Measurements from ENCODE around the gene CELF2. TPM values are rescaled to one million over a fixed set of nuclear protein-coding genes. Genes with fewer than 3 reads are reported as not detected.

CELF2 gene
- total RNA-seq, 1 donor from 2014 or later = 14.4 TPM

DNA sequence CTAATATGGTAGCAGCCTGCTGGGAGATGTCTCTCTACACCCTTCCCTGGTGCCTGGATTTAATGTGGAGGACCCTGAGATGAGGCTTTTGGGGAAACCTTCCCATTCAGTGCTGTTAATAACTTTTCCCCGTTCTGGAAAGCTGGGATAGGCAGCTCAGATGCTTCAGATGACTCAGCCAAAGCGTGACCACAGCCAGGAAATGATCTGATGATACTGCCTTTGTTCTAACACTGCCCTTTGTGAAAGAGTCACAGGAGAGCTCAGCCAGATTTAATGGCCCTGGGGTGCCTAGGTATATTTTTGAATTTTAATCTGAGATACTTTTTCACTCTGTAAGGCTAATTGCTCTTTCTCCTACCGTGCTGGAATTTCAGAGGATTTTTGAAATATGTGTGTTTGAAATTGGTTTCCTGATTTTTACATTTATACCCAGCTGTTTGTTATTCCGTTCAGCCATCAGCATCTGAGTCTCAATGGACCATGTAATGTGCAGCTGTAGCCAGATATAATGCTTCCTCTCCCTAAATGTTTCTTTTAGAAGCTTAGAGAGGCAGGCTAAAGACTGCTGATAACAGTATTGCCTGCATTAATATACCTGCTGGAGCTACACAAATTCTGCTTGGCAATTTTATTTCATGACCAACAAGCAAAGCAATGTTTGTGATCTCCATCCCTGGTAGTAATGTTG lies 17.8 kb downstream of the CELF2 start:
- no peak for TF ChIP-seq CTCF (conservative IDR thresholded peaks at IDR 0.05)
- Mint-ChIP-seq H3K27me3 (peaks cover 41% of the 10 kb centered on the region), H3K4me1 (ENCODE audit: unreplicated experiment) (no peaks in the 10 kb centered on the region), H3K9me3 (peaks cover 3% of the 10 kb centered on the region), H3K27ac (no peak overlapping the region), H3K36me3 (peaks cover 4% of the 10 kb centered on the region), H3K4me3 (no peak overlapping the region)
- no peak for DNase-seq (ENCODE audit: extremely low spot score, unreplicated experiment)

- H3K27ac Mint-ChIP-seq = no peak overlapping the region
Measured at GRCh38 chr10:11036424-11037011, 18.8 kb downstream of the CELF2 start.

DNA sequence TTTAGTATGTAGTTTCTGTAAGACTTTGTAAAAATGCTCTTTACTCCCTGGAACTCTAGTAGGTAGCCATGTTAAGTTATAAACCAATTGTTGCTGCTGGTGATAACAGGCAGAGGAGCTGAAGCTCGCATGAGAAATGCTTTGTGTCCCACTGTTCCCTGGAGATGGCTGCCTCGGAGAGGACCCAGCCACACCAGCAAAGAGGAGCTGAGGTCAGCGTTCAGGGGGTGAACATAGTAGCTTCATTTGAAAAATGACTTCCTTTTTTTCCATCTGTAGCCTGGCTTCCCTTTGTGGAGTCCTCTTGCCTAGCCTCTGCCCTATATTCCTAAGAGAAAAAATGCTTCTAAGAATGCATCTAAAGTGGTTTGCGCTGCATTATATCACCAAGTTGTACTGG lies 20.3 kb downstream of the CELF2 start:
- Mint-ChIP-seq H3K36me3 (peaks cover 4% of the 10 kb centered on the region), H3K27me3 (peaks cover 44% of the 10 kb centered on the region), H3K4me3 (no peak overlapping the region), H3K4me1 (ENCODE audit: unreplicated experiment) (no peaks in the 10 kb centered on the region), H3K27ac (no peak overlapping the region), H3K9me3 (peaks cover 3% of the 10 kb centered on the region)
- TF ChIP-seq CTCF (conservative IDR thresholded peaks at IDR 0.05) = no peak
- no peak for DNase-seq (ENCODE audit: extremely low spot score, unreplicated experiment)

More at GRCh38 chr10:11036424-11037011, 18.8 kb downstream of the CELF2 start:
- no peak for DNase-seq (ENCODE audit: extremely low spot score, unreplicated experiment)
- Mint-ChIP-seq H3K27me3 (peaks cover 41% of the 10 kb centered on the region), H3K4me1 (ENCODE audit: unreplicated experiment) (no peaks in the 10 kb centered on the region), H3K4me3 (no peak overlapping the region), H3K9me3 (peaks cover 3% of the 10 kb centered on the region), H3K36me3 (peaks cover 4% of the 10 kb centered on the region)
- peak; percentile 77 for TF ChIP-seq CTCF (conservative IDR thresholded peaks at IDR 0.05)

- H3K36me3 Mint-ChIP-seq = peaks cover 3% of the 10 kb centered on the region
- H3K9me3 Mint-ChIP-seq = no peaks in the 10 kb centered on the region
- no peak for TF ChIP-seq CTCF (conservative IDR thresholded peaks at IDR 0.05)
- H3K4me3 Mint-ChIP-seq = no peak overlapping the region
- no peaks in the 10 kb centered on the region for H3K4me1 Mint-ChIP-seq (ENCODE audit: unreplicated experiment)
- H3K27ac Mint-ChIP-seq = no peak overlapping the region
- DNase-seq (ENCODE audit: extremely low spot score, unreplicated experiment) = no peak
- H3K27me3 Mint-ChIP-seq = peaks cover 42% of the 10 kb centered on the region
Measured at GRCh38 chr10:11042357-11042756, 24.7 kb downstream of the CELF2 start.

- no peak for DNase-seq (ENCODE audit: extremely low spot score, unreplicated experiment)
- no peaks in the 10 kb centered on the region for H3K4me1 Mint-ChIP-seq (ENCODE audit: unreplicated experiment)
- no peak overlapping the region for H3K4me3 Mint-ChIP-seq
- H3K27me3 Mint-ChIP-seq = peaks cover 41% of the 10 kb centered on the region
- no peak overlapping the region for H3K27ac Mint-ChIP-seq
- H3K9me3 Mint-ChIP-seq = no peaks in the 10 kb centered on the region
- TF ChIP-seq CTCF (conservative IDR thresholded peaks at IDR 0.05) = no peak
- peaks cover 3% of the 10 kb centered on the region for H3K36me3 Mint-ChIP-seq
Measured at GRCh38 chr10:11043039-11043438, 25.4 kb downstream of the CELF2 start.

Measured in type B pancreatic cell (in vitro differentiated cells).